Stimulated activated CD8-positive, alpha-beta memory T cell treated with anti-CD3 and anti-CD28 coated beads, Interleukin-7, amount 100 ng/mL, for 48 hours (primary cell): ENCODE measurements around the gene EIF5AL1.
"Not testable (repeated sequence)": the region's sequence is repeated elsewhere in the genome, so short reads cannot be mapped to it uniquely, and the experiment has no call there.

Experiments
- DNase-seq, 2 donors: peaks; one replicate each; pipeline ENCODE4 v3.0.0-alpha.2; 2020; ENCODE audit warnings: low read depth in 1 of 2; ENCODE audit errors: extremely low read depth in 1 of 2

EIF5AL1 gene

DNA sequence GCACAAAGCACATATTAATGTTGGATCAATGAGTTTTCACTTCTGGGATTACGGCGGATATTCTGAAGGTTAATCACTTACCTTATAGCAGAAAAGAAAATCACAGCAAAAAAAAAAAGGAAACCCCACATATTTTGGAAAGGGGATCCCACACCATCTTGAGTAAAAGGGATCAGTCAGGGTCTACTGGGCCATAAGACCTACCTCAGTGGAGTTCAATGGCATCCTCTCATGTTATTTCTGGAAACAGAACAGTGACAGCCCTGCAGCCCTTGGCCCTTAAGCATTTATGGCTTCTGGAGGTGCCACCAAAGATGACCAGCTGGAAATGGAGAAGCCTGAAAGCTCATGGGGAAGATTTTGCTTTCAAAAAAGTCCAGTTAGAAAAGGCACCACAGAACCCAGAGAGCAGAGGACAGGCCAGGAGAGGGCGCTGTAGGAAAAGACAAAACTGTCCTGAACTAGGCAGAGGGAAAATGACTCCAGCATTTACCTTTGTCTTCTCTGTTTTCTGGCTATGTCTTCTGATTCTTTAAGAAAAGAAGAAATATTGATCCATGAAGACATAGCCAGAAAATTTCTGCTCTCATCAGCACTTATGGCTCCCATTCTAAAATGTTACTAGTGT is 2.9 kb upstream of the EIF5AL1 start:
- not testable (repeated sequence) for DNase-seq

DNA sequence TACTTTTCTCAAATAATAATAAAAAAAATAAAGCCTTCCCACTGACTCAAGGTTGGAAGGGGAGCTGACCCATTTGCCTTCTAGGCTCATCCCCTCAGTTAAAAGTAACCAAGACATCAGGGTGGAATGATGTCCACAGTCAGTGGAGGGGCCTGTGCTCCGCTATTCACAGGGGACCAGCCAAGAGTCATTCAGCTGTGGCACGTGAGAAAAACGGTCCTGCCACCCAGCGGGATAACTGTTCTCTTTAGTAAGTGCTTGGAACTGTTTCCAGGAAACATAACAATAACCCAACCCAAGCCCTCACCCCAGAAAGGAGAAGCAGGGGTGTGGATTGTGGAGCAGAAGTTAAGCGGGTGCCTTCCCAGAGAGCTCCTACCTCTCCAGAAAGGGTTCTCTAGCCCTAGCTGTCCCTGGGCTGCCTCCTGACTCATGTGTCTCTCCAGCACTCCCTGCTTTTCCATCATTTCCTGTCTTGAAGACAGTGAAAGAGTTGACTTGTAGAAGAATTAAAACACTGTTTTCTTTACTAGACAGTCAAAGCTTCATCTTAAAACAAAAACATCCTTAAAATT is 2.3 kb upstream of the EIF5AL1 start:
- not testable (repeated sequence) for DNase-seq

DNA sequence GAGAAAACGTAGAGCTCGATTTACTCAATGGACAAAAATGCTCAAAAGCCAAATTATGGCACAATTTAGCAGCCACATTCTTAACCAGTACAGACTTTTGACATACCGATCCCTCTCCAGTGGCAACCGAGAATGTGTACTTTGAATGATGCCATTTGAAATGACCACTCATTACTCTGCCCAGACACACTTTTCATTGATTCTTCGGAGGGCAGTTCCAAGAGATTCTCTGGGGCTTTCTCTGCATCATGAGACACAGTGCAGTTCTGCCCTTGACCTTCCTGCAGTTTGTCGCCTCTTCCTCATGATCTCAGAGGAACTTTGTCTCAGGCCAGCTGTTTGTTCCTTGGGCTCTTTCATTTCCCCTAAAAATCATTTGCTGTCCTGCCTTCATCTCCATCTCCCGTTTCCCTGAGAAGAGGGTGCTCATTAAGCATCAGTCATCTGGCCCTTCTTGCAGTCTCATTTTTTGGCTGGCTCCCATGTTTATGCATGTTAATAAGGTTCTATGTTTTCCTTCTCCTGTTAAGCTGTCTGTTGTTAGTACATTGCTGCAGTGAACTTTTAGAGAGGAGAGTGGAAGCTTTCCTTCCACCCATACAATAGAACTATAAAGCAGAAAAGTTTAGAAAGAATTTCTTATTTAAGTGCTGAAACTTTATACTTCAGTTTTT is 4.3 kb downstream of the EIF5AL1 start:
- not testable (repeated sequence) for DNase-seq

DNA sequence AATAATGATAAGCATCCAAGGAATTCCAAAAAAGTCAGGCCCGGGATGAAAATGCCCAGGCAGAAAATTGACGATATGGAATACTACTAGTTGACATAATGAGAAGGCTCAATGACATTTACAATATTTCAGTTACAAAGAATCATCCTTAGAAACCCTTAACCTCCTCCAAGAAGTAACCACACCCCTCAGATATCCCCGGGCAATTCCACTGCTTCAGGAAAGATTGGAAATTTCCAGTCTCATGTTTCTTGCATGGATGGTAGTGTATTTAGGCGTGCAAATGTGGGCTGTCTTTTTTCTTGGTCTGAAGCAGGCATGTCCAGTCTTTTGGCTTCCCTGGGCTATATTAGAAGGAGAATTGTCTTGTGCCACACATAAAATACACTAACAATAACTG is 5.2 kb downstream of the EIF5AL1 start:
- not testable (repeated sequence) for DNase-seq

DNA sequence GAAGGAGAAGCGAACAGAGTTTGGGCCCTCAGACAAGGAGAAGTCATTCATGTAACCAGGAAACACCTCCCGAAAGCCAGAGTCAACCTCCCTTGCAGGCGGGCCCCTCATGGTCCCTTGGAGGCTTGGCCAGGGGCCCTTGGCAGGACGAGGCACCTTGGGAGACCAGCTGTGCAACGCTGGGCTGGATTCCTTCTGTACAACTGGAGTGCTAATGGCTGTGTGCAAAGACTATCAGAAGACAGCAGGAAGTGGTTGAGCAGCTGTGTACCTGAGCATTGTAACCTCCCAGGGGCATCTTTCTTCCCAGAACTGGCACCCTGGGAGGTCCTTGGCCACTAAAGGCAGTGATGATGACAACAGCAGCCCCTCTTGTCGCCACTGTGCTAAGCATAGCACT is 9.4 kb downstream of the EIF5AL1 start:
- DNase-seq = not testable (repeated sequence)

DNA sequence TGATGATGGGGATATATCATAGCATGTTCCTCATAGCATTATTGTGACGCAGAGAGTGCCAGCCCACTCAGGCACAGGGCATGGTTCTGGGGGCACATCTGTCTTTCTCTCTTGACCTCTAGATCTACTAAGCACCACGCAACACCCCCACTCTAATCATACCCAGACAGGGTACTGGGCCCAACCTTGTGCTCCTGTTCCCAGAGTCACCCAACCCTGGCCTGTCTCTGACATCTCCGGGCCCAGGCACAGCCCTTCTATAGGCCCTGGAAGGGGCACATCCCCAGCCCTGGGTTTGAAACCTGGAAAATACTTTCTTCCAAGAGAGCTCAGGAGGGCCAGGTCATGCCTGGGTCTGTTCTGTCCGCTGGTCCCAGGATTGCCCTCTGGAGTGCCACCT is 10.1 kb downstream of the EIF5AL1 start:
- not testable (repeated sequence) for DNase-seq

DNA sequence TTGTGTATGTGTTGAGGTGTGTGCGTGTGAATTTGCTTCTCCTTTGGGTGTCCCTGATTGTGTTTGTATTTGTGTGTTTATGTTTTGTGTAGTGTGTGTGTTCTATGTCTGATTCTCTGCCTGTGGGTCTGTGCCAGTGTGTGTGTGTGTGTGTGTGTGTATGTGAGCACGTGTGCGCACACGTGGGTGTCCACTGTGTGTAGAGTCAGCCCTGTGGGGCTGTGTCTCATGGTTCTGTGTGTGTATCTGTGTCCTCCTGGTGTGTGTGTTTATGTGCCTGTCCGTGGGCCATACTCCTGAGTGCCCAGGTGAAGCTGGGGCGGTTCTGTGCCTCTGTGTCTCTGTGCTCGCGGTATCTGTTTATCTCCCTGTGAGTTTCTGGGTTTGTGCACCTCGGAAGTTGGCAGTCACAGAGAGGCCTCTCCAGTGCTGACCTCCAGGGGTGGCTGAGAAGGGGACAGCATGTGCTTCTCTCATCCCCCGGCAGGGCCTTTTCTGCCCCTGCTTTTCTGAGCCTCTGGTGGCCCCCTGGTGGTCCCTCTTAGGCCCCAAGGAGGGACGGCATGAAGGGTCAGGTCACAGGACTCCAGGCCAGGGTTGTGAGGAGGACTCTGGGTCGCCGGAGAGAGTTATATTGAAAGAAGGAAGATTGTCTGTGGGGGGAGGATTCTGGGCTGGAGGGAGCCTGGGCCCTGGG is 11.0 kb downstream of the EIF5AL1 start:
- not testable (repeated sequence) for DNase-seq

DNA sequence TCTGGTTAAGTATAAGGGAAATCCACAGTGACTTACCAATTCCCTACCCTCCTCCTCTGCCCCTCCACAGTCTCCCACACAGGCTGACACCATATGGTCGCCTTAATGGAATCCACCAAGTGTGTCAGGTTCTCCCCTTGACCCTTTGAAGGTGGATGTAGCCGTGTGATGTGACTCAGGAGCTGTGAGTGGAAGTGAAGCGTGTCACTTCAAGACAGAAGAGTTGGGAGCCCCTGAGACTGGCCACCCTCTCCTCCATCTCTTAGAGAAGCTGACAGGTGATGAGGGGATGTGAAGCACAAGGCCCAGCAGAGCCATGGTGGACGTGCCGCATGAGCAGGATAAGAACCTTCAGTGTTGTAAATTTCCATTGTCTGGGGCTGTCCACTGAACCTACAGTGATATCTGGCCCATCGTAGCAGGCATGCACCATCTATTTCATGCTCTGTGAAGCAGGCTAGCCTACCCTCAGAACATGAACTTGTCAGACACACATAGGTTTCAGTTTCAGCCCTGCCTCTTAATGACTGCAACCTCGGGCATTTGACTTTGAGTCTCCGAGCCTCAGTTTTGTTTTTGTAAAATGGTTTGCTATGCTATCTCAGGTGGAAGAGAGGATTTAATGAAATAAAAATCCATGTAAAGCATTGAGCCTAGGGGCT is 12.8 kb downstream of the EIF5AL1 start:
- DNase-seq = not testable (repeated sequence)

DNA sequence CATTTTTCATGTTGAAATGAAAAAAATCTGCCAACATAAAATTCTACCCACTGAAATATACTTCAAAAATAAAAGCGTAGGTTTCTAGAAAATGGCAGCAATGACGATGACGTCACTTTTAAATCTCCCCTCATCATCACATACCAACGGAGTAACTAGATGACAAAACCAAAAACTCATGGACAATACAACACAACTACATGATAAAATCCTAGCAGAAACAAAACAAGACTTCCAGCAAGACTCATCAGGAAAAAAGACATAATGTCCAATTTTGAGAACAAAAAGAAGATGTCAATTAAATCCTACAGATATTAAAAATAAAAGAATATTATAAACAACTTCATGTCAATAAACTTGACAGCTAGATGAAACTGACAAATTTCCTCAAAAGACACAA is 15.9 kb downstream of the EIF5AL1 start:
- not testable (repeated sequence) for DNase-seq

DNA sequence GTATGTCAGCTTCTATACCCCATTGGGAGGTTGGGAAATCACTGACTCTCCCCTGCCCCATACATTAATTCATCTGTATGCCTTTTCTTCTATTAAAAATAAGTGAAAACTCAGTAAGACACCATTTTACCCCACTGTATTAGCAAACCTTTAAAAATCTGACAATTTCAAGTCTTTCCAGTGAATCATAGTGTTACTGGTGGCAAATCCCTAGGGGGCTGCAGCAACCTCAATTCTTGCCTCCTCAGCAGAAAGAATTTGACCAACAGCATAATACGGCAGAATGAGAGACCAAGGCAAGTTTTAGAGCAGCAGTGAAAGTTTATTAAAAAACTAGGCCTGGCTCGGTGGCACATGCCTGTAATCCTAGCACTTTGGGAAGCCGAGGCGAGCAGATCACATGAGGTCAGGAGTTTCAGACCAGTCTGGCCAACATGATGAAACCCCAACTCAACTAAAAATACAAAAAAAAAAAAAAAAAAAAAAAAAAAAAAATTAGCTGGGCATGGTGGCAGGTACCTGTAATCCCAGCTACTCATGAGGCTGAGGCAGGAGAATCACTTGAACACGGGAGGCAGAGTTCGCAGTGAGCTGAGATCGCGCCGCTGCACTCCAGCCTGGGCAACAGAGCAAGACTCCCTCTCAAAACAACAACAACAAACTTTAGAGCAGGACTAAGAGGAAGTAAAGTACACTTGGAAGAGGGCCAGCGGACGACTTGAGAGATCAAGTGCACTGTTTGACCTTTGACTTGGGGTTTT is 21.0 kb downstream of the EIF5AL1 start:
- DNase-seq = not testable (repeated sequence)

DNA sequence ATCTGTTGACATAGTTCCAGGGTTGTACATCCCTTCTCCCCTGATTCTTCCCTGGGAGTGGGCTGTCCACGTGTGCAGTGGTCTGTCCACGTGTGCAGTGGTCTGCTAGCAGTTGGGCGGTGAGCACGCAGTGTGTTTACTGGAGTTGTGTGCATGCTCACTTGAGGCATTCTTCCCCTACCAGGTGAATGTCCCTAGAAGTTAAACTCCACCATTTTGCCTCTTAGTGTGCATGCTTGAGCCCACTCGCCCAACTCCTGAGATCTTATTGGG is 21.5 kb downstream of the EIF5AL1 start:
- DNase-seq = not testable (repeated sequence)

DNA sequence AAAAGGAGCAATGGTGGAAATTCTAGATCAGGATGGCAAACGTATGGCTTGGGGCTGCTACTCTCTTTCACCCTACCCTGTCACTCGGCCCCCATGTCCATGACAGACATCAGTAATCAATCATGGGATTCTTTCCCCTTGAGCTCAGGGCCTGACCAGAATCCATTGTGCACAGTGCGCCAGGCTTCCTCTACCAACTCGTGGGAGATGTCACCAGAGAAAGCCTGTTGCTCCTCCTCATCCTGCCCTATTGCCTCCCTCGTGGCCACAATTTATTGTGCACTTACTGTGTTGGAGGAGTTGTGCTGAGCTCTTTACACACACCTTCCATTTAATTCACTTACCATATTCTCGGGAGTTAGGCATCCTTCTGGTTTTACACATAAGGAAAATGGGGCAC is 26.0 kb downstream of the EIF5AL1 start:
- DNase-seq = not testable (repeated sequence)

DNA sequence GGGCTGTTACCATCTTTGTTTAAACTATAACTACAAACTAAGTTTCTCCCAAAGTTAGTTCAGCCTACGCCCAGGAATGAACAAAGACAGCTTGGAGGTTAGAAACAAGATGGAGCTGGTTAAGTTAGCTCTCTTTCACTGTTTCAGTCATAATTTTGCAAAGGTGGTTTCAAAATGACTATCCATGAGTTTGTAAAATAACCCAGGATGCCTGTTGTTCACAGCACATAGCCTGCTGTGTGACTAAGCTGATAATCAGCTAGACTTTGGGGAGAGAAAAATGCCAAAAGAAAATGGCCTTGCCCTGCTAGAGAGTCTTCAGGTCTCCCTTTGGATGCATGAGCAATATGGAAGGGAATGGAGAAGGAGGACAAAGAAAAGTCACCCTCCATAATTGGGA is 28.6 kb downstream of the EIF5AL1 start:
- DNase-seq = not testable (repeated sequence)

DNA sequence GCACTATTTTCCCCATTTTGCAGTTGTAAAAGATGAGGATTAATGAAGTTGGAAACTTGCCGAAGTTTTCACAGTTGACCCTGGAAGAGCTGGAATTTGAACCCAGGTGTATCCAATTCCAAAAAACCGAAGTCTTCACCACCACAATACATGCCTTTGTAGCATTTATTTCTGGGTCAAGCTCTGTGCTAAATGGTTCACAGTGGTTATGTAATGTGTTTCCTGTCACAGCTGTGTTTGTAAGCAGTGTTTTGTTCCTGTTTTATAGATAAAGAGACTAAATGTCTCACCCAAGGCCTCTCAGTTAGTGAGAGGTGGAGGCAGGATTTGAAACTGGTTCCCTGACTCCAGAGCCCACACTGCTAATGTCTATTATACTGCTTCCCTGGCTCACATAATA is 30.3 kb downstream of the EIF5AL1 start:
- DNase-seq = no peak

DNA sequence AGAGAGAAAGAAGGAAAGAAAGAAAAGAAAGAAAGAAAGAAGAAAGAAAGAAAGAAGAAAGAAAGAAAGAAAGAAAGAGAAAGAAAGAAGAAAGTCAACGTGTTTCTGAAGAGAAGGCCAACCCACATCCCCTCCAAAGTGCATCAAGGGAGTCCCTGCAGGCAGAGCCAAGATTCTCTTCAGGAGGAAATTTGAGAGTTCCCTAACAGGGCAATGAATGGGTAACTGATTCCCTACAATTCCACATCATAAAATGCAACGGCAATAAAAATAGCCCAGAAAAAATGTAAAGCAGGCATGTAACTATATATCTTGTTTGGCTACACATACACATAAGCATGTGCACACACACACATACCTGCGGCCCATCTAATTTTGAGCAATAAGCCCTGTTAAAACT is 32.1 kb downstream of the EIF5AL1 start:
- not testable (repeated sequence) for DNase-seq

DNA sequence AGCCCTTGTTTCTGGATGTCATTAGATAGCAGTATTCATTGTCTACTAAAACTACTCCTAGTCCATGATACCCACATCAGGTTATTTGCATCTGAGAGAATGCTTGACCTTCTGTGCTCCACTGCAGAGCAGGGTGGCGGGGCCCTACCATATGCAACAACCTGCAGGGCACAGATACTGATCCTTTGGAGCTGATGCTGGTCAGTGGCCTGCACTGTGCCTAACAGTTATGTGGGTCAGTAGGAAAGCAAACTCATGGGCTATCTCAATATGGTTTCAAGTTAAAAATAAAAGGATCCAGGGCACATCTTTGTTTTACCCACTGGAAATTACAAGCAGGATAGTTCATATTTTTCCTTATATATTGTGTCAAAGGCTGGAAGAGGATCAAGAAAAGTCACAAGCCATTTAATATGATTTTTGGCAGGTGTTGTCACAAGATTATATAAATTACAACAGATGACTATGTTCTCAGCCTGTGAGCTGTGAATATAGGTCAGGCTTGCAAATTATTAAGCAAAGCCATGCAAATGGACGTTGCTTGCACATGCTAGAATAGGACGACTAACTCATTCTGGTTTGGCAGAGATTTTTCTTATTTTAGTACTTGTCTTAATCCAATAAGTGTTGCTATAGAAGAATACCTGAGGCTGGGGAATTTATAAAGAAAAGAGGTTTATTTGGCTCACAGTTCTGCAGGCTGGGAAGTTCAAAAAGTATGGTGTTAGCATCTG is 32.8 kb downstream of the EIF5AL1 start:
- not testable (repeated sequence) for DNase-seq

DNA sequence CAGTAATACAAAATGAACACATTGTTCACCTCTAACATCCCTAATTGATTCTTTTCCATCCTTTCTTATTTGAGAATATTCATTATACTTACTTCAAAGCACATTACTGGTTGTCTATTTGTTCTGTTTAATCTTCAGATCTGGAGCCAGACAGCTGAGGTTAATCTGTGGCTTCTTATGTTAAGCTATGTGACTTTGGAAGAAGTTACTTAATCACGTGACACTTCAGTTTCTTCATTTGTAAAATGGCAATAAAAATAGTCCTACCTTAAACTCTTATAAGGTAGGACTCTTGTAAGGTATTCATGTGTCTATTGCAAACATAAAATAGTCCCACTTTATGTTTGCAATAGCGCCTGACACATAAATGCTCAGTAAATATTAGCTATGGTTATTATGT is 34.8 kb downstream of the EIF5AL1 start:
- not testable (repeated sequence) for DNase-seq

DNA sequence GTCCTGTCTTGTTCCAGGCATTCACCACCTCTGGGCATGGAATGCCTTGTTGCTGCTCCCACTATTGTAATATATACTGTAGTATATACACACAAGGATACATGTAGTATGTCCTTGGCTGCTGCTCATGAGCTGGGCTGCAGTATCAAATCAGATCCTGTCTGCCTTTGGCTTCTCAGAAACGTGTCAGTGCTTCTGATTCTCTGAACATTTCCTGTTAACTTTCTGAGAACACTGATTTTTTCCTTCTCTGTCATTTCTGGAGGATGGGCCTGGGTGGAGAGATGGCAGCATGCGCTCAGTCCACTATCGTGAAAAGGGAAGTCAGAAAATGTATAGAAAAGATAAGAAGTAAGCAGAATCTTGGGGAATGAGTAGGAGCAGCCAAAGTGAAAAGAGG is 35.6 kb downstream of the EIF5AL1 start:
- DNase-seq = no peak

DNA sequence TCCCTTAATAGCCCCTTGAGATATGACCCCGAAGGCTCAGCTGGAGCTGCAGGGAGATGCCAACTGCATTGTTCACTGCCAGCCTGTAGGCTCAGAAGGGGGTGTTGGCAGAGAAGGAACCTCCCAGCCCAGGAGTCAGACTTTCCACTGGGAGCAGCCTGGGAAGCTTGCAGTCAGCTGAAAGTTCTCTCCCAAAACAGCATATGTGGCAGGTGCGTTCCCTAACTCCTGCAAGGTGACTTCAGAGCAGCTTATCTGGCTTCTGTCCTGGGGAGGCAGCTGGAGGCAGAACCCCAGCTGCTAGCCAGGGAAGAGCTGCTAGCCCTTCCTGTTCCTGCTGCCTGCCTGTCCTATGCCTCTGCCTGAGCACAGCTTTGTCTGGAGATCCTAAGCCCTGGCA is 39.8 kb downstream of the EIF5AL1 start:
- no peak for DNase-seq
